Esophagus muscularis mucosa (tissue), 3 donors: Measurements from ENCODE around the gene AJUBA.

Source experiments
- CTCF ChIP-seq, 3 experiments: fragments of 200-600 bp in 2 of 3; fragments of 450-650 bp in 1 of 3; sonication (generic) in 2 of 3; IDR thresholded peaks; one replicate each; pipeline ENCODE4 v1.5.1; 2017 to 2019; ENCODE audit warnings: antibody characterized with exemption in 3 of 3, mild to moderate bottlenecking in 2 of 3, moderate library complexity in 1 of 3
- EP300 ChIP-seq: sonication (generic); formaldehyde crosslinking; IDR thresholded peaks from one replicate; pipeline ENCODE4 v1.6.1; 2017; ENCODE audit warnings: antibody characterized with exemption

DNA sequence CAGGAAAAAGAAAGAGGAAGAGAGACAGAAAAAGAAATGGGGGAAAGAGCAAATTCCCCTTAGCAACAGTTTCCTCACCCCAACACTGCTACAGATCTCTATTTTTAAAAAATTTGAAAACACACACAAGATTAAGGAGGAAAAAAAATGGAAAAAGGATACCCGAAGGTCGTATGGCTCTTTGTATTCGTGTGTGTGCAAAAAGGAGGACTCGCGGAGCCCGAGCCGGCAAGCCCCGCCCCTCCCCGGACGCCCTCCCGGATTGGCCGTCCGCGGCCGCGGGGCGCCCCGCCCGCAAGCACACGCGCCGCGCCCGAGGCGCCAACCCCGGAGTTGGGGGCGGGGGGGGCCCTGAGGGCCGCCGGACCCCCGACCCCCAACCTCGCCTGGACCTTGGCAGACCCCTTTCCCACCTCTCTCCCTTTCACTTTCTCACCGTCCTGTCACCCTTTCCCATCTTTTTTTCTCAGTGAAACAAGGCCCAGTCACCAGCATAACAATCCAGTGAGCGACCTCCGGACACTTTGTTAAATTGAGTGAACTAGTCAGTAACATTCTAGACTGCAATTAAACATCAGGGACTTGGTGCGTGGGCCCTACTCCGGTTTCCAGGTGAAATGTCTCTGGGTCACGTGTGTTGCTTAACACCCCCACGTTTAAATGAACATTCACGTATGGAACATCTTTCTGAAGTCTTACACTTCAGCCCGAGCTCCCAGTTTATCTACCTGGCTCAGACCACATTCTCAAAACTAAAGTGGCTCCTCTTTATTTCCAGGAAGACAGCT lies 27.8 kb upstream of the AJUBA start, which contains the start of gene C14orf93:
- no peak for TF ChIP-seq EP300
- TF ChIP-seq CTCF (IDR thresholded peaks at IDR 0.05): no peak
